Natural killer cell (primary cell): ENCODE results near the gene RAB27A. TPM values are rescaled to one million over a fixed set of nuclear protein-coding genes. Genes with fewer than 3 reads are reported as not detected.
A peak's percentile ranks its signal among the peaks of the same experiment; 100 is the strongest.

Experiments
- ATAC-seq, 3 donors: fragments of 150-1000 bp in 2 of 3; fragments of 200-7000 bp in 1 of 3; cut with Tn5 transposase; 1 replicate in 1 of 3; 2 replicates in 2 of 3; pipeline ENCODE4 v1.10.0; 2021; ENCODE audit warnings: mild to moderate bottlenecking in 2 of 3, moderate library complexity in 2 of 3
- DNase-seq, 2 donors: peaks; one replicate each; pipeline versions ENCODE4 v3.0.0 to v3.0.0-alpha.2; 2013 to 2021; ENCODE audit warnings: mixed read lengths in 1 of 2
- H3K27ac ChIP-seq: one replicate; pipeline ENCODE4 v1.5.1; 2013; ENCODE audit warnings: mild to moderate bottlenecking, low read length
- H3K27me3 ChIP-seq: one replicate; pipeline ENCODE4 v1.6.1; 2013; ENCODE audit warnings: low read length; ENCODE audit not compliant: control insufficient read depth, insufficient read depth
- H3K36me3 ChIP-seq: one replicate; pipeline ENCODE4 v1.6.1; 2013; ENCODE audit warnings: low read length; ENCODE audit not compliant: control insufficient read depth, insufficient read depth
- H3K4me1 ChIP-seq: one replicate; pipeline ENCODE4 v1.6.1; 2013; ENCODE audit warnings: low read length; ENCODE audit not compliant: control insufficient read depth, insufficient read depth
- H3K4me3 ChIP-seq: one replicate; pipeline ENCODE4 v1.5.1; 2013; ENCODE audit warnings: low read length
- H3K9me3 ChIP-seq: one replicate; pipeline ENCODE4 v1.6.1; 2013; ENCODE audit warnings: low read length; ENCODE audit not compliant: control insufficient read depth, insufficient read depth
- H3K27ac Mint-ChIP-seq, 2 donors: one replicate each; pipeline ENCODE4 v1.8.0; 2022; ENCODE audit warnings: mild to moderate bottlenecking in 2 of 2, mixed read lengths in 2 of 2, moderate library complexity in 1 of 2
- H3K27me3 Mint-ChIP-seq, 2 donors: one replicate each; pipeline ENCODE4 v1.8.0; 2022; ENCODE audit warnings: low read depth in 2 of 2, mixed read lengths in 2 of 2
- H3K36me3 Mint-ChIP-seq: one replicate; pipeline ENCODE4 v1.8.0; 2022; ENCODE audit warnings: mixed read lengths
- H3K4me1 Mint-ChIP-seq, 2 donors: one replicate each; pipeline ENCODE4 v1.8.0; 2022; ENCODE audit warnings: mixed read lengths in 2 of 2
- H3K4me3 Mint-ChIP-seq: one replicate; pipeline ENCODE4 v1.8.0; 2022; ENCODE audit warnings: mild to moderate bottlenecking, moderate library complexity, mixed read lengths
- H3K9me3 Mint-ChIP-seq, 2 donors: one replicate each; pipeline ENCODE4 v1.8.0; 2022; ENCODE audit warnings: mixed read lengths in 2 of 2
- WGBS: methylation state at CpG from one replicate; pipeline ENCODE4 v1.1.7; 2013; ENCODE audit warnings: missing lambda C conversion rate; ENCODE audit not compliant: insufficient coverage; 5-methylcytosine and 5-hydroxymethylcytosine counted together
- intact Hi-C: fragments of 100-400 bp; cut with micrococcal nuclease; formaldehyde crosslinking; loops from one replicate; pipeline ENCODE4 v1.14.2; 2022
- total RNA-seq, 4 donors: library from RNA; stranded (reverse); fragments of 120-200 nt in 1 of 4; gene quantifications; one replicate each; pipeline versions ENCODE4 v1.2.3 to v1.2.4, GENCODE V29; 2013 to 2022
- TF ChIP-seq, protein P1 (sequence below): fragments of 200-600 bp; IDR thresholded peaks from one replicate; pipeline ENCODE4 v1.8.0; 2022; ENCODE audit warnings: antibody characterized with exemption

The RAB27A gene
- total RNA-seq, 3 donors from 2014 or later (not counting 1 experiment from before 2014, with no cell fraction given): 90.0 to 111 (median 98.1) TPM

DNA sequence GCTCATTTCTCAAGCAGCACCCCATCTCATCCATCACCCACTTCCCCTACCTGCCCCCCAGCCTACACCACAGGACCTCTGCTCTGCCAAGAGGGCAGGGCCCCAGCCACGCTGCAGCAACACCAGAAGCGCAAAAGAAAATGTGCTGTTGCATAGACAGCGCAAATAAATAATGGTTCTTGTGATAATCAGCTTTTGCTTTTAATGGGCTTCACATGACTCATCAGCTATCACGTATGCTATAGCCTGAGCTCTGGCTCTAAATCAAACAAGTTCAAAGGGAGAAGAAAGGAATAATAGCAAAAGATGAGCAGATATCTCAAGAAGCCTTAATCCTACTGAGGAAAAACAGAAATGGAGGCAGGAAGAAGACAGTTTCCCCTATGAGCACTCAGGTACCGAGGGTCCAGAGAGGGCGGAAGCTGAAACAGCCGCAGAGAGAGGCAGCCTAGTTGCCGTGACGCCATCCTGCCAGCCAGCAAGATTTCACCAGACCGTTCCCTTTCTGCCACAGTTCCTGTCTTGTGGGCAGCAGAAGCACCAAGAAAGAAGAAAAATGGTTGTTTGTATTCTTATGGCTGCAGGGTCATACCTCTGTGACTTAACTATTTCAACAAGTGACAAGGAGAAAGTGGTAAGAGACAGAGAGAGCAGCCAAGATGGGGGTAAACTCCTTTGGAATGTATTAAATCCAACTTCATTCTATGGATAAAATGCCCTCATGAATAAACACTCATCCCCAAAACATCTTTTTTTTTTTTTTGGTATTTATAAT lies 22.0 kb downstream of the RAB27A start:
- DNase-seq (peak; percentile 68 to 90), ATAC-seq (peak; percentile 85 to 94 (median 90))
- H3K27me3 ChIP-seq: no peaks in the 10 kb centered on the region
- intact Hi-C loops: loop anchor here (1.0 kb wide), 2 partner anchors 12 to 23 kb away; no protein-coding TSS in a partner anchor
- WGBS: 4% methylated on average over 10 of the region's 10 CpGs
- Mint-ChIP-seq H3K9me3 (no peaks in the 10 kb centered on the region), H3K4me3 (peak overlapping the region; percentile 76), H3K27me3 (no peaks in the 10 kb centered on the region), H3K27ac (peak overlapping the region; percentile 96 to 98), H3K36me3 (peaks cover 5% of the 10 kb centered on the region), H3K4me1 (peaks cover 81 to 93% of the 10 kb centered on the region in 2 donors)
- peaks cover 4% of the 10 kb centered on the region for H3K36me3 ChIP-seq
- peak overlapping the region; percentile 6 for H3K4me3 ChIP-seq
- peaks cover 50% of the 10 kb centered on the region for H3K4me1 ChIP-seq
- no peaks in the 10 kb centered on the region for H3K9me3 ChIP-seq
- TF ChIP-seq, protein P1, sequence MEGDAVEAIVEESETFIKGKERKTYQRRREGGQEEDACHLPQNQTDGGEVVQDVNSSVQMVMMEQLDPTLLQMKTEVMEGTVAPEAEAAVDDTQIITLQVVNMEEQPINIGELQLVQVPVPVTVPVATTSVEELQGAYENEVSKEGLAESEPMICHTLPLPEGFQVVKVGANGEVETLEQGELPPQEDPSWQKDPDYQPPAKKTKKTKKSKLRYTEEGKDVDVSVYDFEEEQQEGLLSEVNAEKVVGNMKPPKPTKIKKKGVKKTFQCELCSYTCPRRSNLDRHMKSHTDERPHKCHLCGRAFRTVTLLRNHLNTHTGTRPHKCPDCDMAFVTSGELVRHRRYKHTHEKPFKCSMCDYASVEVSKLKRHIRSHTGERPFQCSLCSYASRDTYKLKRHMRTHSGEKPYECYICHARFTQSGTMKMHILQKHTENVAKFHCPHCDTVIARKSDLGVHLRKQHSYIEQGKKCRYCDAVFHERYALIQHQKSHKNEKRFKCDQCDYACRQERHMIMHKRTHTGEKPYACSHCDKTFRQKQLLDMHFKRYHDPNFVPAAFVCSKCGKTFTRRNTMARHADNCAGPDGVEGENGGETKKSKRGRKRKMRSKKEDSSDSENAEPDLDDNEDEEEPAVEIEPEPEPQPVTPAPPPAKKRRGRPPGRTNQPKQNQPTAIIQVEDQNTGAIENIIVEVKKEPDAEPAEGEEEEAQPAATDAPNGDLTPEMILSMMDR: no peak
- H3K27ac ChIP-seq: peak overlapping the region; percentile 88

DNA sequence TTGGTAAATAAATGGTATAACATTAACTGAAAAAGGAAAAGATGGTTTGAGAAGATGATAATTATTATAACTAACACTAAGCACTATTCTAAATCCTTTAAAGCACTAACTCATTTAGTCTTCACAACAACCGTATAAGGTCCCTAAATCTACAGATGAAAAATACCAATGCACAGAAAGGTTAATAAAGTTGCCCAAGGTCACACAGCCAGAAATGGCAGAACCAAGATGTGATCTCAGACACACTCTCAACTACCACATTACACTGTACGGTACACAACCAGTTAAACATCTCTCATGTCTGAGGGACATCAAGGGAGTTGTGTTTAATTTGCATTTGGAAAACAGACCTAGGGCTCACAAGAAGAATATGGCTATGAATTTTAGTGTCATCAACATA lies 23.1 kb downstream of the RAB27A start:
- 87% methylated on average over 1 of the region's 2 CpGs for WGBS
- DNase-seq (no peak), ATAC-seq (no peak)
- Mint-ChIP-seq H3K27ac (peak overlapping the region; percentile 96 to 98), H3K4me3 (peak overlapping the region; percentile 76), H3K4me1 (peaks cover 74 to 84% of the 10 kb centered on the region in 2 donors), H3K27me3 (no peaks in the 10 kb centered on the region), H3K9me3 (no peaks in the 10 kb centered on the region), H3K36me3 (peaks cover 5% of the 10 kb centered on the region)
- Histone ChIP-seq H3K4me3 (no peak overlapping the region), H3K27ac (peak overlapping the region; percentile 88), H3K36me3 (peaks cover 4% of the 10 kb centered on the region), H3K4me1 (peaks cover 50% of the 10 kb centered on the region), H3K27me3 (no peaks in the 10 kb centered on the region), H3K9me3 (no peaks in the 10 kb centered on the region)
- TF ChIP-seq, protein P1: no peak
- intact Hi-C loops: no loop called here

DNA sequence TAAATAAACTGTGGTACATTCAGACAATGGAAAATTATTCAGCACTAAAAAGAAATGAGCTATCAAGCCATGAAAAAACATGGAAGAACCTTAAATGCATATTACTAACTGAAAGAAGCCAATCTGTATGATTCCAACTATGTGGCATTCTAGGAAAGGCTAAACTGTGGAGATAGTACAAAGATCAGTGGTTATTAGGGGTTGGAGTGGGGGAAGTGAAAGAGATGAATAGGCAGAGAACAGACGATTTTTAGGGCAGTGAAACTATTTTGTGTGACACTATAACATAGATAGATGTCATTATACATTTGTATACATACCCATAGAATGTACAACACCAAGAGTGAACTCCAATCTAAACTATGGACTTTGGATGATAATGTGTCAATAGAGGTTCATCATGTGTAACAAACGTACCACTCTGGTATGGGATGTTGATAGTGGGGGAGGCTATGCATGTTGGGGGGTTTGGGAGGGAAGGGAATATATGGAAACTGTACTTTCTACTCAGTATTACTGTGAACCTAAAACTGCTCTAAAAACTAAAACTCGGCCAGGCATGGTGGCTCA lies 29.0 kb downstream of the RAB27A start:
- ATAC-seq (no peak), DNase-seq (no peak)
- Mint-ChIP-seq H3K36me3 (peaks cover 5% of the 10 kb centered on the region), H3K27me3 (no peaks in the 10 kb centered on the region), H3K4me1 (peaks cover 54 to 66% of the 10 kb centered on the region in 2 donors), H3K4me3 (no peak overlapping the region), H3K9me3 (no peaks in the 10 kb centered on the region), H3K27ac (peak overlapping the region; percentile 13 to 46)
- H3K27me3 ChIP-seq: no peaks in the 10 kb centered on the region
- no peaks in the 10 kb centered on the region for H3K9me3 ChIP-seq
- H3K36me3 ChIP-seq: peaks cover 6% of the 10 kb centered on the region
- WGBS: 83% methylated on average over 2 of the region's 3 CpGs
- intact Hi-C loops: no loop called here
- no peak overlapping the region for H3K4me3 ChIP-seq
- no peak overlapping the region for H3K27ac ChIP-seq
- H3K4me1 ChIP-seq: peaks cover 41% of the 10 kb centered on the region
- TF ChIP-seq, protein P1: no peak
